ENCODE measurements around the gene TIMM17A.

GRCh38 chr1:201988601-201989000 lies 33.3 kb downstream of the TIMM17A start:
- TF ChIP-seq CTCF (IDR thresholded peaks at IDR 0.05) (no peak), POLR2A (IDR thresholded peaks at IDR 0.05) (no peak), POLR2AphosphoS5 (IDR thresholded peaks at IDR 0.05) (no peak), EP300 (IDR thresholded peaks at IDR 0.05) (no peak)
